Endothelial cell of umbilical vein (primary cell): ENCODE data around the gene MTNR1B.

Experiments used
- CTCF ChIP-seq, 2 donors: IDR thresholded peaks; 1 replicate in 1 of 2; 2 replicates in 1 of 2; pipeline ENCODE4 v1.5.1; 2011; ENCODE audit warnings: low read length in 2 of 2, mild to moderate bottlenecking in 2 of 2, moderate library complexity in 2 of 2, control low read depth in 1 of 2, inconsistent platforms in 1 of 2, low read depth in 1 of 2; ENCODE audit not compliant: insufficient read depth in 1 of 2; ENCODE audit errors: extremely low read depth in 1 of 2
- EZH2 ChIP-seq: IDR thresholded peaks from 2 replicates; pipeline ENCODE4 v1.6.1; 2012; ENCODE audit warnings: borderline replicate concordance, low read depth, mild to moderate bottlenecking, moderate library complexity, low read length, inconsistent platforms; ENCODE audit not compliant: severe bottlenecking
- GATA2 ChIP-seq: IDR thresholded peaks from 2 replicates; pipeline ENCODE4 v1.7.0; 2011; ENCODE audit warnings: low read depth, mild to moderate bottlenecking, moderate library complexity, mixed read lengths, low read length; ENCODE audit not compliant: insufficient read length, insufficient read depth
- JUN ChIP-seq: IDR thresholded peaks from 2 replicates; pipeline ENCODE4 v1.6.1; 2011; ENCODE audit warnings: borderline replicate concordance, low read depth; ENCODE audit not compliant: insufficient read length, insufficient read depth
- MAX ChIP-seq: IDR thresholded peaks from 2 replicates; pipeline ENCODE4 v1.6.1; 2011; ENCODE audit not compliant: insufficient read depth, insufficient read length
- MYC ChIP-seq: IDR thresholded peaks from one replicate; pipeline ENCODE4 v1.6.1; 2011; ENCODE audit warnings: mild to moderate bottlenecking, low read depth, low read length
- POLR2A ChIP-seq: IDR thresholded peaks from 2 replicates; pipeline ENCODE4 v1.6.1; 2012; ENCODE audit warnings: low read depth, mild to moderate bottlenecking, control low read depth, low read length
- POLR2AphosphoS5 ChIP-seq: IDR thresholded peaks from 2 replicates; pipeline ENCODE4 v1.6.1; 2012; ENCODE audit warnings: low read depth, mild to moderate bottlenecking, control low read depth, low read length, moderate library complexity; ENCODE audit not compliant: insufficient read depth

- TF ChIP-seq CTCF (IDR thresholded peaks at IDR 0.05; ENCODE audit: extremely low read depth in 1 of 2, insufficient read depth in 1 of 2, low read depth in 1 of 2, low read length in 2 of 2) (no peak), POLR2AphosphoS5 (no peak), MAX (no peak), POLR2A (no peak), EZH2 (no peak), MYC (no peak), GATA2 (no peak), JUN (no peak)
Measured at GRCh38 chr11:92929653-92930052, 39.8 kb upstream of the MTNR1B start.
